Esophagus muscularis mucosa (tissue), 4 donors: ENCODE measurements around the gene ARL15. TPM values are rescaled to one million over a fixed set of nuclear protein-coding genes. Genes with fewer than 3 reads are reported as not detected.

Experiments used
- DNase-seq: peaks from one replicate; pipeline ENCODE4 v3.0.0-alpha.2; 2017; ENCODE audit errors: extremely low spot score
- H3K27ac ChIP-seq, 4 donors: fragments of 200-600 bp; sonication (generic); replicated peaks in 1 of 4; 1 replicate in 3 of 4; 2 replicates in 1 of 4; pipeline ENCODE4 v1.5.1; 2016 to 2019; ENCODE audit warnings: mild to moderate bottlenecking in 1 of 4
- H3K27me3 ChIP-seq, 4 donors: fragments of 200-600 bp; sonication (generic); one replicate each; pipeline versions ENCODE4 v1.5.1 to v1.6.0; 2016 to 2019
- H3K36me3 ChIP-seq, 4 donors: fragments of 200-600 bp; sonication (generic); one replicate each; pipeline ENCODE4 v1.5.1; 2016 to 2019
- H3K4me1 ChIP-seq, 4 donors: fragments of 200-600 bp; sonication (generic); one replicate each; pipeline ENCODE4 v1.5.1; 2016 to 2019
- H3K4me3 ChIP-seq, 4 donors: fragments of 200-600 bp; sonication (generic); 1 replicate in 2 of 4; 2 replicates in 2 of 4; pipeline ENCODE4 v1.5.1; 2016 to 2019; ENCODE audit warnings: mild to moderate bottlenecking in 4 of 4, moderate library complexity in 1 of 4
- H3K9me3 ChIP-seq, 4 donors: fragments of 200-600 bp; sonication (generic); 1 replicate in 3 of 4; 2 replicates in 1 of 4; pipeline ENCODE4 v1.5.1; 2016 to 2019
- CTCF ChIP-seq, 3 experiments: fragments of 200-600 bp in 2 of 3; fragments of 450-650 bp in 1 of 3; sonication (generic) in 2 of 3; IDR thresholded peaks; one replicate each; pipeline ENCODE4 v1.5.1; 2017 to 2019; ENCODE audit warnings: antibody characterized with exemption in 3 of 3, mild to moderate bottlenecking in 2 of 3, moderate library complexity in 1 of 3
- EP300 ChIP-seq: sonication (generic); formaldehyde crosslinking; IDR thresholded peaks from one replicate; pipeline ENCODE4 v1.6.1; 2017; ENCODE audit warnings: antibody characterized with exemption
- POLR2A ChIP-seq: fragments of 450-650 bp; IDR thresholded peaks from one replicate; pipeline ENCODE4 v1.6.1; 2017; ENCODE audit warnings: antibody characterized with exemption, moderate library complexity, mild to moderate bottlenecking, low read depth
- POLR2AphosphoS5 ChIP-seq, 2 donors: sonication (generic); formaldehyde crosslinking; IDR thresholded peaks; one replicate each; pipeline ENCODE4 v1.6.1; 2017; ENCODE audit warnings: antibody characterized with exemption in 2 of 2
- WGBS: methylation state at CpG from one replicate; pipeline ENCODE4 v1.1.5; 2018; 5-methylcytosine and 5-hydroxymethylcytosine counted together
- intact Hi-C: fragments of 100-400 bp; cut with DNase I; formaldehyde crosslinking; loops from one replicate; pipeline ENCODE4 v1.15.1; 2023
- total RNA-seq, 4 donors: library from RNA; depleted of rRNA; stranded (reverse); fragments of >200 nt; gene quantifications; one replicate each; pipeline versions ENCODE4 v1.1.0 to v1.2.1, GENCODE V29; 2016

Gene ARL15
- total RNA-seq, 4 donors from 2014 or later = 11.6 to 21.6 (median 16.5) TPM

- H3K36me3 ChIP-seq = no peaks in the 10 kb centered on the region
- intact Hi-C loops = no loop called here
- TF ChIP-seq EP300 (no peak), POLR2A (no peak), CTCF (IDR thresholded peaks at IDR 0.05) (no peak), POLR2AphosphoS5 (IDR thresholded peaks at IDR 0.05) (no peak)
- DNase-seq = no peak
- no peaks in the 10 kb centered on the region for H3K27me3 ChIP-seq
- H3K27ac ChIP-seq = no peak overlapping the region
- peaks cover 7 to 27% (median 19%) of the 10 kb centered on the region in 4 donors for H3K4me1 ChIP-seq
- H3K4me3 ChIP-seq = no peak overlapping the region
- H3K9me3 ChIP-seq = no peaks in the 10 kb centered on the region
These were observed 51.3 kb downstream of the ARL15 start for GRCh38 chr5:54259090-54259489.

GRCh38 chr5:54257366-54258118, 52.8 kb downstream of the ARL15 start:
- Histone ChIP-seq H3K9me3 (no peaks in the 10 kb centered on the region), H3K36me3 (no peaks in the 10 kb centered on the region), H3K27ac (no peak overlapping the region), H3K4me3 (no peak overlapping the region), H3K4me1 (peaks cover 6 to 26% (median 14%) of the 10 kb centered on the region in 4 donors), H3K27me3 (no peaks in the 10 kb centered on the region)
- intact Hi-C loops = no loop called here
- 84% methylated on average over 6 of the region's 6 CpGs for WGBS
- DNase-seq = peak; percentile 1
- TF ChIP-seq CTCF (IDR thresholded peaks at IDR 0.05) (no peak), POLR2AphosphoS5 (IDR thresholded peaks at IDR 0.05) (no peak), POLR2A (no peak), EP300 (no peak)

GRCh38 chr5:54254482-54255198, 55.7 kb downstream of the ARL15 start:
- peak; percentile 39 for DNase-seq
- WGBS = 55% methylated on average over 6 of the region's 6 CpGs
- intact Hi-C loops = loop anchor here (5.0 kb wide), 1 partner anchor 238 kb away; no protein-coding TSS in a partner anchor
- no peaks in the 10 kb centered on the region for H3K36me3 ChIP-seq
- no peaks in the 10 kb centered on the region for H3K27me3 ChIP-seq
- peak overlapping the region; percentile 8 to 14 (median 13) for H3K27ac ChIP-seq
- peaks cover 3 to 26% (median 14%) of the 10 kb centered on the region in 4 donors for H3K4me1 ChIP-seq
- H3K4me3 ChIP-seq = peak overlapping the region in 3 of 4 donors; percentile 4 to 14 (median 5)
- TF ChIP-seq CTCF (IDR thresholded peaks at IDR 0.05) = peak in 2 of 3 experiments; percentile 24 to 37
- TF ChIP-seq EP300 = no peak
- no peaks in the 10 kb centered on the region for H3K9me3 ChIP-seq

- intact Hi-C loops = loop anchor here (5.0 kb wide), 1 partner anchor 240 kb away; no protein-coding TSS in a partner anchor
- H3K27me3 ChIP-seq = no peaks in the 10 kb centered on the region
- H3K27ac ChIP-seq = no peak overlapping the region
- no peaks in the 10 kb centered on the region for H3K36me3 ChIP-seq
- peaks cover 3 to 32% (median 17%) of the 10 kb centered on the region in 4 donors for H3K4me1 ChIP-seq
- no peak overlapping the region for H3K4me3 ChIP-seq
- no peak for TF ChIP-seq CTCF (IDR thresholded peaks at IDR 0.05)
- TF ChIP-seq EP300 = no peak
- no peak for TF ChIP-seq POLR2A
- TF ChIP-seq POLR2AphosphoS5 (IDR thresholded peaks at IDR 0.05) = no peak
- no peak for DNase-seq
- 84% methylated on average over 1 of the region's 1 CpG for WGBS
- H3K9me3 ChIP-seq = no peaks in the 10 kb centered on the region
These were observed 58.4 kb downstream of the ARL15 start for GRCh38 chr5:54251981-54252380.
